ENCODE data around the gene MAST3.
"Not testable (repeated sequence)": the region's sequence is repeated elsewhere in the genome, so short reads cannot be mapped to it uniquely, and the experiment has no call there.

The MAST3 gene

GRCh38 chr19:18089096-18089541 lies 8.5 kb upstream of the MAST3 start:
- DNase-seq, result not testable (repeated sequence)

- DNase-seq, result no peak
These were observed 7.9 kb upstream of the MAST3 start for GRCh38 chr19:18089726-18090125.

GRCh38 chr19:18090545-18091216 lies 6.9 kb upstream of the MAST3 start:
- DNase-seq, result no peak

GRCh38 chr19:18091217-18091608 lies 6.4 kb upstream of the MAST3 start:
- DNase-seq, result no peak

- DNase-seq, result peak; percentile 59
These were observed 4.0 kb upstream of the MAST3 start for GRCh38 chr19:18093439-18094161.

GRCh38 chr19:18096258-18096657 lies 1.3 kb upstream of the MAST3 start:
- no peak for DNase-seq

- DNase-seq, result peak; percentile 79
These were observed 664 bp downstream of the MAST3 start for GRCh38 chr19:18097993-18098890.

- DNase-seq, result no peak
These were observed 1.5 kb downstream of the MAST3 start for GRCh38 chr19:18098891-18099622.

GRCh38 chr19:18099623-18099995 lies 2.0 kb downstream of the MAST3 start:
- DNase-seq, result no peak

GRCh38 chr19:18100710-18101109 lies 3.1 kb downstream of the MAST3 start:
- DNase-seq, result no peak

GRCh38 chr19:18101268-18101667 lies 3.7 kb downstream of the MAST3 start:
- no peak for DNase-seq

- peak; percentile 94 for DNase-seq
These were observed 5.5 kb downstream of the MAST3 start for GRCh38 chr19:18102916-18103542.

- no peak for DNase-seq
These were observed 7.2 kb downstream of the MAST3 start for GRCh38 chr19:18104793-18105131.

- DNase-seq, result not testable (repeated sequence)
These were observed 7.7 kb downstream of the MAST3 start for GRCh38 chr19:18105259-18105658.

- no peak for DNase-seq
These were observed 9.7 kb downstream of the MAST3 start for GRCh38 chr19:18107235-18107634.

- no peak for DNase-seq
These were observed 11.3 kb downstream of the MAST3 start for GRCh38 chr19:18108897-18109296.

GRCh38 chr19:18109341-18109732 lies 11.8 kb downstream of the MAST3 start:
- no peak for DNase-seq

- DNase-seq, result no peak
These were observed 12.4 kb downstream of the MAST3 start for GRCh38 chr19:18109733-18110608.

- peak; percentile 4 for DNase-seq
These were observed 13.1 kb downstream of the MAST3 start for GRCh38 chr19:18110609-18111232.

- DNase-seq, result peak; percentile 17
These were observed 15.5 kb downstream of the MAST3 start for GRCh38 chr19:18112989-18113478.

- no peak for DNase-seq
These were observed 16.2 kb downstream of the MAST3 start for GRCh38 chr19:18113827-18114226.
